Activated CD4-positive, alpha-beta T cell treated with anti-CD3 and anti-CD28 coated beads for 24 hours (primary cell): ENCODE results near the gene TMEM145.
"Not testable (repeated sequence)": the region's sequence is repeated elsewhere in the genome, so short reads cannot be mapped to it uniquely, and the experiment has no call there.

ENCODE experiments used
- DNase-seq, 2 donors: peaks; one replicate each; pipeline ENCODE4 v3.0.0-alpha.2; 2020; ENCODE audit warnings: low read depth in 2 of 2

TMEM145 gene

GRCh38 chr19:42313096-42313839 is at the start of gene TMEM145:
TSS of gene TMEM145 (plus strand) at chr19:42313309. CDS start at chr19:42313377, 68 bp downstream.
- no peak for DNase-seq

GRCh38 chr19:42266105-42266504 is 47.0 kb upstream of the TMEM145 start:
- DNase-seq: not testable (repeated sequence)

- not testable (repeated sequence) for DNase-seq
Observed at GRCh38 chr19:42266928-42267603, 46.0 kb upstream of the TMEM145 start.

DNA sequence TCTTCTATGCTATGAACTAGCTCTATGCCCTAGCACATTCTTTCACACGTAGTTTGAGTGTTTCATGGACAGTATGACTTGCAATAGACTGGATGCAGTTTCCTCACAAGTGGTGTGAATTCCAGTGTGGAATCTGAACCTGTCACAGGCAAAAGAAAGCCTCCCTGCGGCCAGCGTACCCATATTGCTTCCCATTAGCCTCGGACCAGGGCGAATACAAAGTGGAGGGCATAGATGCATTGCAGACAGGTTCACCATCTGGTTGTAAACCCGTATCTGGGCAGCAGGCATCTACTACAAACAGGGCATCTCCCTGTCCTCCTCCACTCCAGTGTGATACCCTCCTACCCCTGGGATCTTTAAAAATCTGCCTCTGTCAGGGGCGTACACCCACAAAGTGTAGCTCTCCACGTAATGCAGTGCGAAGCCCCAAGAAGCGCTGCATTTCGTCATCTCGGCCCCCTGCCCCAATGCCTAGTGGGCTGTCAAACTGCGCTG is 45.4 kb upstream of the TMEM145 start:
- DNase-seq: no peak

GRCh38 chr19:42268142-42268703 is 44.9 kb upstream of the TMEM145 start:
- DNase-seq: peak; percentile 94 to 98

- DNase-seq: peak; percentile 97 to 99
Observed at GRCh38 chr19:42268704-42269477, 44.2 kb upstream of the TMEM145 start, which contains the start of gene CIC. TSS of gene CIC (plus strand) at chr19:42269252. CDS start at chr19:42271784, 2,532 bp downstream.

GRCh38 chr19:42269478-42270345 is 43.4 kb upstream of the TMEM145 start:
- DNase-seq: no peak

DNA sequence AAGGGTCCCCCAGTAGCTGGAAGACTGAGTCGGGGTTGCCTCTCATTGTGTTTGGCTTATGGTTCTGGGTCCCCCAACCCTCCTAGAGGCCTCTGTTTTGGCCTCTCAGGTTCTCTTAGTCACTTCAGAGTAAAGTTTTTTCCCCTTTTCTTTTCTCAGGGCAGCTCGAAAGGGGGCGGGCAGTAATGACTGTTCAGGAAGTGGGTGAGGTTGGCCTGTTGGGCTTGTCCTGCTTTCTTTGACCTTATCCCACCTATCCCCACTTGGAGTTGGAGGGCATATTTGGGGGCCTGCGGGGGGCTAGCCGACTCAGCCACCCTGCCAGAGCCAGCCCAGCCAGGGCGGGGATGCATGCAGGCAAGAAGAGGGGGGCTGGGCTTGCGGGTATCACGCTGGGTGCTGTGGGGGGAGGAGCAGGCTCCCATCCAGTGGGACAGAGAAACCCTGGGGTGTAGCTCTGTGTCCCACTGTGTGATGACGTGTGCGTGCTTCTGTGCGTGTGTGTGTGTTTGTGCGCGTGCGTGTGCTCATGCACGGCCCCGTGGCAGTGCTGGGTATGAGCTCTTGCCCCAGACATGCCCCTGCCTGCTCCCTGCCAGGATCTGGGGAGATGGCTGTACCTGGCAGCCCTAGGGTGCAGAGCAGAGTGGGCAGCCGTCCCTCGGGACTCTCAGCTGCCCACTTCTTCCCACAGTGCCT is 42.6 kb upstream of the TMEM145 start:
- DNase-seq: peak; percentile 54 to 55

GRCh38 chr19:42271045-42271419 is 42.1 kb upstream of the TMEM145 start:
- DNase-seq: no peak

- no peak for DNase-seq
Observed at GRCh38 chr19:42271861-42272534, 41.1 kb upstream of the TMEM145 start.

- DNase-seq: no peak
Observed at GRCh38 chr19:42272535-42272897, 40.6 kb upstream of the TMEM145 start.

DNA sequence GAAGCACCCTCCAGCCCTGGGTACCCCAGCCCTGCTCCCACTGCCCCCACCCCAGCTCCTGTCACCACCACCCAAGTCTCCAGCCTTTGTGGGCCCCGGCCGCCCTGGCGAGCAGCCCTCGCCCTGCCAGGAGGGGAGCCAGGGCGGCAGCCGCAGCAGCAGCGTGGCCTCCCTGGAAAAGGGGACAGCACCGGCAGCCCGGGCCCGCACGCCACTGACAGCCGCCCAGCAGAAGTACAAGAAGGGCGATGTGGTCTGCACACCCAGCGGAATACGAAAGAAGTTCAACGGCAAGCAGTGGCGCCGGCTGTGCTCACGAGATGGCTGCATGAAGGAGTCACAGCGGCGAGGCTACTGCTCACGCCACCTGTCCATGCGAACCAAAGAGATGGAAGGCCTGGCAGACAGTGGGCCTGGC is 40.1 kb upstream of the TMEM145 start:
- DNase-seq: no peak

DNA sequence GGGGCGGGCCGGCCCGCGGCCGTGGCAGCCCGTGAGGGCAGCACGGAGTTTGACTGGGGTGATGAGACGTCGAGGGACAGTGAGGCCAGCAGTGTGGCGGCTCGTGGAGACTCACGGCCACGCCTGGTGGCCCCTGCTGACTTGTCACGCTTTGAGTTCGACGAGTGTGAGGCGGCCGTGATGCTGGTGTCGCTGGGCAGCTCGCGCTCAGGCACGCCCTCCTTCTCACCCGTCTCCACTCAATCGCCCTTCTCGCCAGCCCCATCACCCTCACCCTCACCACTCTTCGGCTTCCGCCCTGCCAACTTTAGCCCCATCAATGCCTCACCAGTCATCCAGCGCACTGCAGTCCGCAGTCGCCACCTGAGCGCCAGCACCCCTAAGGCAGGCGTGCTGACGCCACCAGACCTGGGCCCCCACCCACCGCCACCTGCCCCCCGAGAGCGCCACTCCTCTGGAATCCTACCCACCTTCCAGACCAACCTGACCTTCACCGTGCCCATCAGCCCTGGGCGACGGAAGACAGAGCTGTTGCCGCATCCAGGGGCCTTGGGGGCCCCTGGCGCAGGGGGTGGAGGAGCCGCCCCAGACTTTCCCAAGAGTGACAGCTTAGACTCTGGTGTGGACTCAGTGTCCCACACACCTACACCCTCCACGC is 39.6 kb upstream of the TMEM145 start:
- DNase-seq: no peak

- DNase-seq: no peak
Observed at GRCh38 chr19:42274065-42274682, 38.9 kb upstream of the TMEM145 start.

DNA sequence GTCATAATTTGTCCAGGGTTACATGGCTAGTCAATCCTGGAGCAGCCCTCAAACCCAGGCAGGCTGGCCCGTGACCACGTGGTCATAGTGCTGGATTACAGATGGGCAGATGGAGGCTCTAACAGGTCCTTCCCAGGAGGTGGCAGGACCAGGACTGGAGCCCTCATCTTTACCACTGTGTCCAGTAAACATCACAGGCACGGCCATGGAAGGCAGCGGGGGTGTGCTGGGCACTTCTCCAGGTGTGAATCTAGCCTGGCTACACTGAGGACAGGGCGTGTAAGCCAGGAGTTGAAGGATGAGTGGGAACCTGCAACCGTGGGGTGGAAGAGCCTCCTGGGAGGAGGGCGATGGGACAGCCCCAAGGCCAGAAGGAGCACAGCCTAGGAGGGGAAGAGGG is 38.0 kb upstream of the TMEM145 start:
- no peak for DNase-seq

DNA sequence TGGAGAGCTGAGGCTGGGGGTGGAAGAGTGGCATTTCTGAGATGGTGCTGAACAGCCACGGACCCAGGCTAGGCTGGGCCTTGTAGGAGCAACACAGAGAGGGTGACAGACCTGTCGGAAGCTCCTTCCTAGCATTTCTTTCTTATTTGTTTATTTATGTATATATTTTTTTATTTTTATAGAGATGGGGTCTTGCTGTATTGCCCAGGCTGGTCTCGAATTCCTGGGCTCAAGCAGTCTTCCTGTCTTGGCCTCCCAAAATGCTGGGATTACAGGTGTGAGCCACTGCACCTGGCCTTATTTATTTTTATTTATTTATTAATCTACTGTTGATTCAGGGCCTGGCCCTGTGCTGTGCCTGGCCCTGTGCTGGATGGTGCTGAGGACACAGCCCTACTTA is 37.6 kb upstream of the TMEM145 start:
- DNase-seq: no peak

GRCh38 chr19:42276284-42276683 is 36.8 kb upstream of the TMEM145 start:
- DNase-seq: no peak

GRCh38 chr19:42276821-42277220 is 36.3 kb upstream of the TMEM145 start:
- no peak for DNase-seq
